ENCODE data around the gene MLH1. TPM values are rescaled to one million over a fixed set of nuclear protein-coding genes. Genes with fewer than 3 reads are reported as not detected.

MLH1 gene
- total RNA-seq, 2 donors from 2014 or later, result 17.5 to 36.5 TPM

- no peaks in the 10 kb centered on the region for H3K27me3 ChIP-seq
- DNase-seq, result no peak
- no peak overlapping the region for H3K4me3 ChIP-seq
- H3K9me3 ChIP-seq, result no peaks in the 10 kb centered on the region
- H3K36me3 ChIP-seq, result no peaks in the 10 kb centered on the region
- H3K4me1 ChIP-seq, result no peaks in the 10 kb centered on the region
- H3K27ac ChIP-seq, result no peak overlapping the region
- intact Hi-C loops (cut with DNase I), result no loop called here
- H3K9ac ChIP-seq (ENCODE audit: low read depth in 2 of 2, low read length in 2 of 2), result no peak overlapping the region
- no peak for TF ChIP-seq CTCF (IDR thresholded peaks at IDR 0.05)
Measured at GRCh38 chr3:37098884-37099283, 105.6 kb downstream of the MLH1 start.

GRCh38 chr3:37099469-37099868 lies 106.2 kb downstream of the MLH1 start:
- intact Hi-C loops (cut with DNase I), result no loop called here
- H3K27me3 ChIP-seq, result no peaks in the 10 kb centered on the region
- no peak overlapping the region for H3K9ac ChIP-seq (ENCODE audit: low read depth in 2 of 2, low read length in 2 of 2)
- DNase-seq, result no peak
- no peak for TF ChIP-seq CTCF (IDR thresholded peaks at IDR 0.05)
- no peaks in the 10 kb centered on the region for H3K9me3 ChIP-seq
- H3K27ac ChIP-seq, result no peak overlapping the region
- no peak overlapping the region for H3K4me3 ChIP-seq
- no peaks in the 10 kb centered on the region for H3K36me3 ChIP-seq
- no peaks in the 10 kb centered on the region for H3K4me1 ChIP-seq

GRCh38 chr3:37100411-37100810 lies 107.1 kb downstream of the MLH1 start:
- no peaks in the 10 kb centered on the region for H3K36me3 ChIP-seq
- no peak for DNase-seq
- H3K9me3 ChIP-seq, result no peaks in the 10 kb centered on the region
- H3K4me1 ChIP-seq, result no peaks in the 10 kb centered on the region
- H3K27ac ChIP-seq, result no peak overlapping the region
- H3K27me3 ChIP-seq, result no peaks in the 10 kb centered on the region
- intact Hi-C loops (cut with DNase I), result no loop called here
- H3K9ac ChIP-seq (ENCODE audit: low read depth in 2 of 2, low read length in 2 of 2), result no peak overlapping the region
- no peak overlapping the region for H3K4me3 ChIP-seq
- TF ChIP-seq CTCF (IDR thresholded peaks at IDR 0.05), result no peak

Other genes starting within 250 kb of the MLH1 start
- gene DCLK3, start 229.0 kb upstream of the MLH1 start, total RNA-seq, result under 1 TPM in 1 of 2 donors, not detected in 1; 0.11 TPM
- 10 to 100 TPM; 21.3 to 50.7 TPM for gene TRANK1, start 48.5 kb upstream of the MLH1 start, total RNA-seq
- gene EPM2AIP1, start 387 bp upstream of the MLH1 start, total RNA-seq, result 10 to 100 TPM; 13.0 to 14.3 TPM
- 100 to 1,000 TPM in 1 of 2 donors, 10 to 100 TPM in 1; 87.0 to 120 TPM for gene LRRFIP2, start 181.1 kb downstream of the MLH1 start, total RNA-seq
- gene GOLGA4, start 249.8 kb downstream of the MLH1 start, total RNA-seq, result 100 to 1,000 TPM; 106 to 110 TPM